ENCODE results near the gene LFNG.

The LFNG gene

GRCh38 chr7:2570021-2570420, 50.4 kb downstream of the LFNG start:
- no peak for DNase-seq
- no peak overlapping the region for H3K27ac Mint-ChIP-seq
- H3K4me1 Mint-ChIP-seq: peaks cover 67% of the 10 kb centered on the region
- H3K4me3 Mint-ChIP-seq: no peak overlapping the region
- H3K36me3 Mint-ChIP-seq (ENCODE audit: low read depth): peaks cover 9% of the 10 kb centered on the region
- peaks cover 5% of the 10 kb centered on the region for H3K27me3 Mint-ChIP-seq (ENCODE audit: low read depth, poor library complexity)
- H3K9me3 Mint-ChIP-seq: no peaks in the 10 kb centered on the region
- no peak for TF ChIP-seq CTCF (IDR thresholded peaks at IDR 0.05)

GRCh38 chr7:2571409-2571808, 51.8 kb downstream of the LFNG start:
- Mint-ChIP-seq H3K4me3 (no peak overlapping the region), H3K9me3 (no peaks in the 10 kb centered on the region), H3K4me1 (peaks cover 73% of the 10 kb centered on the region), H3K27ac (no peak overlapping the region), H3K27me3 (ENCODE audit: low read depth, poor library complexity) (peaks cover 5% of the 10 kb centered on the region), H3K36me3 (ENCODE audit: low read depth) (peaks cover 6% of the 10 kb centered on the region)
- DNase-seq: no peak
- TF ChIP-seq CTCF (IDR thresholded peaks at IDR 0.05): no peak

GRCh38 chr7:2572101-2572842, 52.7 kb downstream of the LFNG start:
- H3K36me3 Mint-ChIP-seq (ENCODE audit: low read depth): peaks cover 12% of the 10 kb centered on the region
- no peaks in the 10 kb centered on the region for H3K9me3 Mint-ChIP-seq
- peaks cover 66% of the 10 kb centered on the region for H3K4me1 Mint-ChIP-seq
- H3K27me3 Mint-ChIP-seq (ENCODE audit: low read depth, poor library complexity): peaks cover 5% of the 10 kb centered on the region
- no peak overlapping the region for H3K4me3 Mint-ChIP-seq
- H3K27ac Mint-ChIP-seq: no peak overlapping the region
- no peak for TF ChIP-seq CTCF (IDR thresholded peaks at IDR 0.05)
- DNase-seq: no peak

- DNase-seq: no peak
- Mint-ChIP-seq H3K4me1 (peaks cover 57% of the 10 kb centered on the region), H3K9me3 (no peaks in the 10 kb centered on the region), H3K4me3 (no peak overlapping the region), H3K36me3 (ENCODE audit: low read depth) (peaks cover 12% of the 10 kb centered on the region), H3K27me3 (ENCODE audit: low read depth, poor library complexity) (peaks cover 5% of the 10 kb centered on the region), H3K27ac (no peak overlapping the region)
- TF ChIP-seq CTCF (IDR thresholded peaks at IDR 0.05): no peak
These were observed 54.2 kb downstream of the LFNG start for GRCh38 chr7:2573761-2574160.

GRCh38 chr7:2575046-2575732, 55.6 kb downstream of the LFNG start:
- TF ChIP-seq CTCF (IDR thresholded peaks at IDR 0.05): no peak
- H3K4me3 Mint-ChIP-seq: no peak overlapping the region
- H3K27ac Mint-ChIP-seq: no peak overlapping the region
- H3K36me3 Mint-ChIP-seq (ENCODE audit: low read depth): peaks cover 17% of the 10 kb centered on the region
- peaks cover 47% of the 10 kb centered on the region for H3K4me1 Mint-ChIP-seq
- no peaks in the 10 kb centered on the region for H3K9me3 Mint-ChIP-seq
- H3K27me3 Mint-ChIP-seq (ENCODE audit: low read depth, poor library complexity): peaks cover 5% of the 10 kb centered on the region
- no peak for DNase-seq

Measured in nephron progenitor cell (in vitro differentiated cells).